HG03565 (cell line): ENCODE data around the gene CYP4F11.
"Not testable (repeated sequence)": the region's sequence is repeated elsewhere in the genome, so short reads cannot be mapped to it uniquely, and the experiment has no call there.

Experiments
- ATAC-seq: cut with Tn5 transposase; IDR thresholded peaks from one replicate; pipeline ENCODE4 v1.9.1; 2021; ENCODE audit warnings: mild to moderate bottlenecking, moderate library complexity; ENCODE audit not compliant: unreplicated experiment

CYP4F11 gene

DNA sequence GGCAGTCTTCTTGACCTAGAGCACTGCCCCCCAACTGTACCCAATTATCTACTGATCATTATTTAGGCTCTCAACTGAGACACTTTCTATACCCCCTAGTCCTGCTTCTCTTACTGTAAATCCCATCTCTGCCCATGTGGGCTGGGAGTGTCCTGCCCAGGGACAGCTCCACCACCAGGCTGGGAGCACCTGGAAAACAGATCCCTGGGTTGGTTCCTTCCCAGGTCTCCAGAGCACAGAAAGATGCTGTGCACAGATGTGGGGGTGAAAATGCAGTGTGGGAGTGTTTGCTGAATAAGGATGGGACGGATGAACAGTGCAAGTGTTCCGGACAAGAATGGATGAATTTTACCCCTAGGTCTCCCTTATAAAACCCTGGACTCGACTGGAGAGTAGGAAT is 49.2 kb downstream of the CYP4F11 start:
- ATAC-seq, result no peak

DNA sequence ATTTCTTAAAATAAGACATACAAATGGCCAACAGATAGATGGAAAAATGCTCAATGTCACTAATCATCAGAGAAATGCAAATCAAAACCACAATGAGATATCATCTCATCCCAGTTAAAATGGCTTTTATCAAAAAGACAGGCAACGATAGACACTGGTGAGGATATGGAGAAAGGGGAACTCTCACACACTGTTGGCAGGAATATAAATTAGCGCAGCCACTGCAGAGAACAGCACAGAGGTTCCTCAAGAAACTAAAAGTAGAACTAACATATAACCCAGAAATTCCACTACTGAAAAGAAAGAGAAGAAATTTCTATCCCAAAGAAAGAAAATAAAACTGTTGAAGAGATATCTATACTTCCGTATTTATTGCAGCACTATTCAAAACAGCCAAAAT is 51.0 kb downstream of the CYP4F11 start:
- not testable (repeated sequence) for ATAC-seq

DNA sequence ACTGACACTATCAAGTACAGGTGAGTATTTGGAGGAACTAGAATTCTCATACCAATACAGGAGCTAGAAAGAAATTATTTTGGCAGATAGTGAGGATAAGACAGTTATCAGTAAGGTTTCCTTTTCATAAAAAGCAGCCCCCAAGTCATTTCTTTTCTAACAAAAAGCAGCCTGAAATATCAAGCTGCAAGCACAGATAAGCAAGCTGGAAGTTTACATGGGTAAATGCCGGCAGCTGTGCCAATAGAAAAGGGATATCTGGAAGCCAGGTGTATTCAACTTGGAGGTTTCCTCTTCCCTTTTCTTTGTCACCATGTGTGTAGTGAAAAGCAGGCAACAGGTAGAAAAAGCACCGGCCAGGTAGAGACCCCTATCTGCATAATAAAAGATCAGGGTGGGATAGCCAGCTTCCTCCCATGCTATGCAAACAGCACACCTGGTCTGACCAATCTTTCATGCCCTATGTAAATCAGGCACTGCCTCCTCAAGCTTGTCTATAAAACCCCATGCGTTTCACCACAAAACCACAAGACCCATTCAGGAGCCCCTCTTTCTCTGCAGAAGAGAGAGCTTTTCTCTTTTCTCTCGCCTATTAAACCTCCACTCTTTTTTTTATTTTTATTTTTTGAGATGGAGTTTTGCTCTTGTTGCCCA is 59.4 kb downstream of the CYP4F11 start:
- no peak for ATAC-seq

DNA sequence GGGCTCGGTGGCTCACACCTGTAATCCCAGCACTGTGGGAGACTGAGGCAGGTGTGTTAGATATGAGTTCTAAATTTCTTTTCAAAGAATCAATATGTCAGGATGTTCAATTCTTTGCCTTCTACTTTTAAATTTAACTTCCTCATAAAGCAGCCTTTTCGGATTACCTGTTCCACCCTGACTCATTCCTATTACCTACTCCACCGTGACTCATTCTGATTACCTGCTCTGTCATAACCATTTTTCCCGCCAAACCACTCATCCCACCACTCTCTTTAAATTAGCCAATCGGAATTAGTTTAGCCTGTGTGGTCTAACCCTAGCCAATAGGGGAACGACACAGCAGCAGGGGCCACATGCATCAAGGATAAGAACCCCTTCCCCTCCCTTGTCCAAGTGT is 60.6 kb downstream of the CYP4F11 start:
- not testable (repeated sequence) for ATAC-seq

DNA sequence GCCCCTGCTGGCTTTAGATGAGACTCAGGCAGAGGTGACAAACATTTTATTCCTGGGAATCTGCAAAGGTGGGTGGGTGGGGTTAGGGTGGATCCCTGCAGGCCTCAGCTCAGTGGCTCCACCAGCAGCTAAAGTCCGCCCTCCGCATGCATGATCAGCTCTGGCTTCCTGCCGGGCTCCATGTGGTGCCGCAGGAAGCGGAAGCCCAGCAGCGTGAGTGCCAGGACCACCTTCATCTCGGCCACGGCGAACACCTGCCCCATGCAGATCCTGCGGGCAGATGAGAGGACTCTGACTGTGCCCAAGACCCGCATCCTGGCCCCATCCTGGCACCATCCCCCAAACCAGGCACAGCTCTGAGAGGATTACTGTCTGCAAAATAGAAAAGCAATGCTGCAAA is 62.8 kb downstream of the CYP4F11 start:
- ATAC-seq, result no peak

DNA sequence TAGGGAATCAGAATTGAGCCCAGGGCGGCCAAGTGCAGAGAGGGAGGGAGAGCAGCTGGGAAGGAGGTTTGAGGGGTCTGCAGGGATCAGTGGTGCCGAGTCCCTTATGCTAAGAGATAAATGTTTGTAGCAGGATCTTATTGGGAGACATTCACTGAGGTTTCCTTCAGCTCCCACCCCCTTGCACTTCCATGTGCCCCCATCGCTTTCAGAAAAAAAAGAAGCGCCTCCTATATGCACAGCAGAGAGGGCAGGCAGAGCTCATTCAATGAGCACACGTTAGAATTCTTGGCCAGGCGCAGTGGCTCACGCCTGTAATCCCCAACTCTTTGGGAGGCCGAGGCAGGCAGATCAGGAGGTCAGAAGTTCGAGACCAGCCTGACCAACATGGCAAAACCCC is 64.5 kb downstream of the CYP4F11 start:
- no peak for ATAC-seq

DNA sequence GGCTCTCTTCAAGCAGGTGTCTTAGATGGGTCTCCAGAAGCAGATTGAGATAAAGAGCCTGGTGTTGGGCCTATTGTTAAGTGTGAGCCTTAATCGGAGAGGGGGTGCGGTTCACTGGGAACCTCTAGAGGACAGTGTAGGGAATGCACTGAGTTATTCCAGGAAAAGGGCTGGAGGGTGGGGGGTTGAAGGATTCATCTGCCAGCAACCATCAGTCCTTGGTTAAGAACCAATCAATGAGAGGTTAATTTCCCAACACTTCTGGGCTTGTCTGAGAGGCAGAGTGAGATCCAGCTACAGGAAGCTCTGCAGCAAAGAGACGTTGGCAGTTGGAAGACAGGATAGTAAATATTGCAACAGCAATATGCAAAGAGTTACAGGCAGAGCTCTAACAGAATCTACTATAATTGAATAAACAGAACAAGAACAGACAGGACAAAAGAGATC is 65.2 kb downstream of the CYP4F11 start:
- ATAC-seq, result no peak

DNA sequence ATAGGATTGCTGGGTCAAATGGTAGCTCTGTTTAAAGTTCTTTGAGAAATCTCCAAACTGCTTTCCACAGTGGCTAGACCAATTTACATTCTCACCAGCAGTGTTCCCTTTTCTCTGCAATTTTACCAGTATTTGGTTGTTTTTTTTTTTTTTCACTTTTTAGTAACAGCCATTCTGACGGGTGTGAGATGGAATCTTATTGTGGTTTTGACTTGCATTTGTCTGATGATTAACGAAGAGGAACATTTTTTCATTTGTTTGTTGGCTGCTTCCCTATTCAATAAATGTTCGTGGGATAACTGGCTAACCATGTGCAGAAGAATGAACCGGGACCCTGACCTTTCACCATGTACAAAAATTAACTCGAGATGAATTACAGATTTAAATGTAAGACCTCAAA is 67.7 kb downstream of the CYP4F11 start:
- ATAC-seq, result no peak

DNA sequence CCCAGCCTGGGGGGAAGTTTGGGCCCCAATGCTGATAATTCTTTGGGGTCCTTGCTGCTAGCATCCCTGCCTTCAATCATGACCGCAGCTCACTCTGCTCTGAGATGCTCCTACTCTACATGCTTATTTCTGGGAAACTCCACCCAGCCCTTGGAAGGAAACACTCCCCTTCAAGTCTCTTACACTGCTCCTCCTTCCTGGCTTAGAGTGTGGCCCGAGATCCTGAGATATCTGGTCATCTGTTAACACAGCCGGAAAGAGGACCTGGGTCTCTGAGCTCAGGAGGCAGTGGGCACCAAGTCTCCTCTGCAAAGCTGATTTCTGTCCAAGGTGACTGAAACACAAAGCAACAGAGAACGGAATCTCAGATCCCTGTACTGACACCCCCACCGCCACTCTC is 69.5 kb downstream of the CYP4F11 start:
- ATAC-seq, result no peak

DNA sequence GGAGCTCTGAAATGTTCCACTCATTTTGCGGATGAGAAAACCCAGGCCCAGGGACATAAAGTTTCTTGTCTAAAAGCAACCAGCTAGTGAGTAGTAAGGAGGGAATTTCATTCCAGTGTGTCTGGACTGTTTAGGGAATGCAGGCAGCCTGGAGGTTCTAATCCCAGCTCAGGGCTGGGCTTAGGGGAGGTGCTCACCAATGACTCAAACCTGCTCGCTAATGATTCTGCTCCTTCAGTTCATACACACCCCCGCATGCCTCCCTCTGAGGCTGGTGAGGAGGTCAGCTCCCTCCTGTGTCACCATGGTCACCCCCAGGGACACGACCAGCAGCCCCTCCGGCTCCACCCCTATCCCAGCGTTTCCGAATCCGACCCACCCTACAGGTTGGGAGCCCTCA is 71.1 kb downstream of the CYP4F11 start:
- no peak for ATAC-seq

DNA sequence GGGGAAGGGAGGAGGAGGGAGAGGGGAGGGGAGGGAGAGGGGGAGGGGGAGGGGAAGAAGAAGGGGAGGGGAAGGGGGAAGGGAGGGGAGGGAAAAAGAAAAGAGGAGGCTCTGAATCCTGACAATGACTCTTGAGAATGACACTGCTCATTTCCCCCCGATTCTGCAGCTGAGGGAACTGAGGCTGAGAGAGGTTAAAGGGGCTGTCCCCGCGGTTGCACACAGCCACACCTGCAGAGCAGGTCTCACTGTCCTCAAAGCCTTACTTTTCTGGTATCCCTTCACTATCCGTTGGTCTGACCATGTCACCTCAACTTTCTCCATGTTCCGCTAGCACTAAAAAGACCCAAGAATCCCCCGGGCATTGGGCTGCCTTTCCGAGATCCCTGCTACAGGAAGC is 71.9 kb downstream of the CYP4F11 start:
- no peak for ATAC-seq
